GM19463 (cell line): ENCODE results near the gene UIMC1.
"Not testable (repeated sequence)": the region's sequence is repeated elsewhere in the genome, so short reads cannot be mapped to it uniquely, and the experiment has no call there.

Experiments
- ATAC-seq: cut with Tn5 transposase; IDR thresholded peaks from one replicate; pipeline ENCODE4 v1.9.1; 2021; ENCODE audit warnings: mild to moderate bottlenecking, moderate library complexity; ENCODE audit not compliant: unreplicated experiment

UIMC1 gene

GRCh38 chr5:177006265-177006972, at the start of gene UIMC1:
UIMC1 (minus strand) TSS chr5:177006779; CDS start chr5:176982615, 24,164 bp downstream.
- ATAC-seq: peak; percentile 67

DNA sequence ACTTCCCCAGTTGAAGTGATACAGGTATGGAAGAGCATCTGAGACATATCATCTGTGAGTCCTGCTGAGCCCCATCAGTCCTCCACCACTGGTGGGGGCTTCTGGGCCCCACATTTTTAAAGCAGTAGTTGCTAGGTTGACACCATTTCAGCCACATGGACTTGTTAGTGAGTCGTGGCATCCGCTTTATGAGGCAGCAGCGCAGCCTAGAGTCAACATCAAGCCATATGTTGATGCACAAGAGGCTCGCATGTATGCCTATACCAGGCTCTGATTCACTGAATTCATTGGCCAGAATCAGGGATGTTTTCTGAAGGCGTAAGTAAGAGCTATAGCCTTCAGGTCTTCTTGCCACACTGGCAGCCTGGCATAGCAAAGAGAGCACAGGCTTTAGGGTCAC, 42.7 kb upstream of the UIMC1 start:
- no peak for ATAC-seq

- ATAC-seq: not testable (repeated sequence)
Observed at GRCh38 chr5:177048531-177048930, 42.0 kb upstream of the UIMC1 start.

DNA sequence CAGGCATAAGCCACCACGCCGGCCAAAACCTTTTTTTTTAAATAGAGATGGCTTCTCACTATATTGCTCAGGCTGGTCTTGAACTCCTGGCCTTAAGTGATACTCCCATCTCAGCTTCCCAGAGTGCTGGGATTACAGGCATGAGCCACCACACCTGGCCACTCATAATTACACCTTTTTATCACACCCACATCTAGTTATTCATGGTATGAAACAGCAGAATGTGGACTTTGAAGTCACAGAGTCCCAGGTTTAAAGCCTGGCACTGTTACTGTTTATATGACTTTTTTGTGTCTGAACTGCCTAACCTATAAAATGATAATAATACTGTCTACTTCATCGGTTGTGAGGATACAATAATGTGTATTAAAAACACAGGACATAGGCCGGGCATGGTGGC, 39.1 kb upstream of the UIMC1 start:
- no peak for ATAC-seq

- no peak for ATAC-seq
Observed at GRCh38 chr5:177044641-177045040, 38.1 kb upstream of the UIMC1 start.

GRCh38 chr5:177043958-177044357, 37.4 kb upstream of the UIMC1 start:
- no peak for ATAC-seq

- no peak for ATAC-seq
Observed at GRCh38 chr5:177043114-177043513, 36.5 kb upstream of the UIMC1 start.

GRCh38 chr5:177041936-177042335, 35.4 kb upstream of the UIMC1 start:
- ATAC-seq: no peak

GRCh38 chr5:177040814-177041420, 34.3 kb upstream of the UIMC1 start:
- no peak for ATAC-seq

DNA sequence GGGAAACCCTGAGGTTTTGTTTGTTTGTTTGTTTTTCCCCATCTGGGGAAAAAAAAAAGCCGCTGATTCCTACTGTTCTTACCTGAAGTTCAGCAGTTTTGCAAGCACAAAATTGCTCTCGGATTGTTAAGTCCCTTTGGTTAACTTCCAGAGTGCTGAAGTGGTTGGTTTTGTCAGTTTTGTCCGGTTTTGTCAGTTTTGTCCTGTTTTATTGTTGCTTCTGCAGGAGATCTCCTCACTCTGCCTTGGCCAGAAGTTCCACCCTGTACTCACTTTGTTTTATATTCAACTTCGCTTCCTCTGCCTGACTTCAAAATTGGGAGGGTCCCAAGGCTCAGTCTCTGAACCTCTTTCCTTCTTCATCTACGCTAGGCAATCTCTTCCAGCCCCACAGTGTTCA, 30.3 kb upstream of the UIMC1 start:
- ATAC-seq: no peak

- ATAC-seq: no peak
Observed at GRCh38 chr5:177036443-177036842, 29.9 kb upstream of the UIMC1 start.

DNA sequence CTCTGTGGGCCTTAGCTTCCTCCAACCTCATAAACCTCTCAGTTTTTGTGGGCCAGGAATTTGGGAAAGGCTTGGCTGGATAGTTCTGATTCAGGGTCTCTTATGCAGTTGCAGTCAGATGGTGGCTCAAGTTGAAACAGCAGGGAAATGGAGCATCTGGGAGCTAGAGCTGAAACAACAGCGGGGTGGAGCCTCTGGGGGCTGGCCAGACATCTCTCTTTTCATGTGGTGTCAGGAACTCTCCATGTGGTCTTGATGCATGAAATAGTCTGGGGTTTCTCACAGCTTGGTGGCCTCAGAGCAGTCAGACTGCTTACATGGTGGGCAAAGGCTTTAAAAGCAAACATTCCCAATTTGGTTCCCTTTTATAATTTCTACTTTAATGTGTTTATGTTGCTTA, 29.4 kb upstream of the UIMC1 start:
- no peak for ATAC-seq

DNA sequence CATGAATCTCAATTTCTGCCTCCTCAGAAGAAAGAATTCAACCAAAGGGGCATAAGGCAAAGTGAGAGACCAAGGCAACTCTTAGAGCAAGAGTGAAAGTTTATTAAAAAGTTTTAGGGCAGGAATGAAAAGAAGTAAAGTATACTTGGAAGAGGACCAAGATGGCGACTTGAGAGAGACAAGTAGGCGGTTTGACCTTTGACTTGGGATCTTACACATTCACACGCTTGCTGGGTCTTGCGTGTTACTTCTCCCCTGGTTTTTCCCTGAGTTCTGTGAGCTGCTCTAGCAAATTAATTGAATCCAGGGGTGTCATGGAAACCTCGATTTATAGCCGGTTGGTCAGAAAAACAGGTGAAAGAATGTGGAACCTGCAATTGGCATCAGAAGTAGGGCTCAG, 22.9 kb upstream of the UIMC1 start:
- ATAC-seq: no peak

DNA sequence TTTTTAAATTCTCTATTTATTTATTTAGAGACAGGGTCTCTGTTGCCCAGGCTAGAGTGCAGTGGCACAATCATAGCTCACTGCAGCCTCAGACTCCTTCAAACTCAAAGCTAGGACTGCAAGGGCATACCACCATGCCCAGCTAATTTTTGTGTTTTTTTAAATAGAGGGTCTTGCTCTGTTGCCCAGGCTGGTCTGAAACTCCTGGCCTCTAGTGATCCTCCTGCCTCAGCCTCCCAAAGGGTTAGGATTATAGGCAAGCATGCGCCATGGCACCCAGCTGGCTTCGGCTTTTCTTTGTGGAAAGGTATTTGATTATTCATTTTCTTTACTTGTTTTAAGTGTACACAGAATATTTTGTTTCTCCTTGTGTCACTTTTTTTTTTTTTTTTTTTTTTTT, 21.1 kb upstream of the UIMC1 start:
- no peak for ATAC-seq

DNA sequence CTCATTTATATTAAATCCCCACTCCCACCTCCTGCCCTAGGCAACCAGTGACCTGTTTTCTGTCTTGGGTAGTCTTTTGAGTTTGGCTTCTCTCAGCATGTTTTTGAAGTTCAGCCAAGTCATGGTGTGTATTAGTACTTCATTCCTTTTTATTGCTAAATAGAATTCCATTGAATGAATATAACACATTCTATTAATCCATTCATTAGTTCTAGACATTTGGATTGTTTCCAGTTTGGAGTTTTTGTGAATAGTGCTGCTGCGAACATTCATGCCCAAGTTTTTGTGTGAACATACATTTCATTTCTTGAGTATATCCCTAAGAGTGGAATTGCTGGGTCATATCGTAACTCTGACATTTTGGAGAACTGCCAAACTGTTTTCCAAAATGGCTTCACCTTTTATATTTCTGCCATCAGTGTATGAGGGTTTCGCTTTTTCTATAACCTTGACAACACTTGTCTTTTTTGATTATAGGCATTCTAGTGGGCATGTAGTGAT, 18.6 kb upstream of the UIMC1 start:
- no peak for ATAC-seq

DNA sequence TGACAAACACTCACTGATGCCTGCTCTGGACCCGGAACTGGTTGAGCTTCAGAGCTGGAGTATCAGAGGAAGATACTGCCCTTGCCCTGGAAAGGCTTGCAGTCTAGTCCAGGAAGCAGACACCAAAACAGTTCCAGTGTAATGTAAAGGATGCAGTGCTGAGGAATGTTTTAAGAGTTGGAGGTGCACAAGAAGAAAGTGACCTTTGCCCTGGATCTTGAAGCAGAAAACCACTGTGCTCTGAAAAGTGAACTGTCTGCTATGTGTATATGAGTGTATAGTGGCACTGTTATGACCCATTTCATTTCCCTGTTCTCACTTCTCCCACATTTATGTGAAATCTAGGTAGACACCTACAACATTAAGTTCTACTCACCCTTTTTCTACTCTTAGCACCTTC, 18.0 kb upstream of the UIMC1 start:
- ATAC-seq: no peak

- ATAC-seq: peak; percentile 10
Observed at GRCh38 chr5:177023303-177023664, 16.7 kb upstream of the UIMC1 start.

DNA sequence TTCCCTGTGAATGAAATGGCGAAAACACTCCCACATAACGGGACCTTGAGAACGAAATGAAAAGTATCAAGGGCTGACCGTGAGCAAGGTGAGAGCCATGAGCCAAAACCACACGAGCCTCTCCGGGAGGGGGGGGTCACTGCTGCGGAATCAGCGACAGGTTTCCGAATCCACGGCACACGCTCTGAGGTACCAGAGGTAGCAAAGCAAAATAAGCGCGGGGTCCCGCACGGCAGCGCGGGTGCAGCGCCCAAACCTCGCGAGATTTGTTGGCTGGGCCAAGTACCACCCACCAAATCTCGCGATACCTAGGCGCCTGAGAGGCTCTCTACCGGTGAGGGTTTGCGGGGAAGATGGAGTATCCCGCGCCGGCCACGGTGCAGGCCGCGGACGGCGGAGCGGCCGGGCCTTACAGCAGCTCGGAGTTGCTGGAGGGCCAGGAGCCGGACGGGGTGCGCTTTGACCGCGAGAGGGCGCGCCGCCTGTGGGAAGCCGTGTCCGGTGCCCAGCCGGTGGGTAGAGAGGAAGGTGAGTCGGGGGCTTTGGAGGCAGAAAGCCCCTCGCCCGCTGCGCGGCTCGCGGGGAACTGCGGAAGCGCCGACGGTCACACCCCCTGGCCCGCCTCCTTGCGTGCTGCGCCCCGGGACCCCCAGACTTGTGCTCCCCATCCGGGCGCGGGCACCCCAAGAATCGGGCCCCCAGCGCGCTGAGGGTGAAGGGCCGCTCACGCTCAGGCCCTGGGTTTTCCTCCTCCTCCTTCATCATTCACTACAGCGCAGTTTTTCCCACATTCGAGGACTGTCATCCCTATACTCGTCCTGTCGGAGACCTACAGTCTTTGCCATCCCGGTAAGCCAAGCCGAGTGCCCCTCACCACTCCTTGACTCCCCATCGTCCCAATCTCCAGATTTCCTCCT, 16.1 kb upstream of the UIMC1 start, which contains the start of gene ZNF346:
Gene ZNF346 (plus strand): TSS at position 311 of the 917 bp plus-strand sequence. CDS start 43 bp downstream, at position 354.
- ATAC-seq: peak; percentile 89

DNA sequence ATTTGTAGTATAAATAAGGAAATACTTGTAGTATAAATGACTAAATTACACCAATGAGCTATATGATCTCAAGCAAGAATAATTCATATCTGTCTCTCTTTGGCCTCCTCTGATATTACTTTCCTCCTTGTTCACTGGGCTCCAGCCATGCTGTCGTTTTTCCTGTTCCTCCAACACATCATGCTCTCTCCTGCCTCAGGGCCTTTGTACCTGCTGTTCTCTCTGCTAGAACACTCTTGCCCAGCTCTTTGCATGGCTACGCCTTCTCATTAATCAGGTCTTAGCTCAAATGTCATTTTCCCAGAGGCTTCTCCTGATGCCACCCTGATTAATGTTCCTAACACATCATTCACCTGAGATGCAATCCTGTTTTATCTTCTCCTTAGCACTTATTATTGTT, 13.5 kb upstream of the UIMC1 start:
- ATAC-seq: no peak

- ATAC-seq: no peak
Observed at GRCh38 chr5:177018341-177018740, 11.8 kb upstream of the UIMC1 start.

DNA sequence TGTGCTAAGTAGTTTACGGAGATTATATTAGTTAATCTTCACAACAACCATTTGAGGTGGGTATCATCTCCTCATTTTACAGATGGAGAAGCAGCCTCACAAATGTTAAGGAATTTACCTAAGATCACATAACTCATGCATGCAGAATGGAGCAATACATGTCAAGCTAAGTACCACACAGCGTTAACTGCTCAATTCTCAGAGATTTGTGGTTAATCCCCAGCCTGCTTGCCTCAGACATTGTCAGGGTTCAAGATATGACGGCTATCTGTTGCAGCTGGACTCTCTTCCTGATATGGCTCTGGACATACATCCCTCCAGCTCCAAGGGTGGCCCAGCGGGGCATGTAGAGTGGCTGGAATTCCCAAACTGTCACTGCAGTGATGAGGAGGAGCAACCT, 8.6 kb upstream of the UIMC1 start:
- no peak for ATAC-seq
